Muscle layer of colon (tissue), 2 donors: Measurements from ENCODE around the gene INHBC.
"Not testable (repeated sequence)": the region's sequence is repeated elsewhere in the genome, so short reads cannot be mapped to it uniquely, and the experiment has no call there.

Source experiments
- H3K27ac ChIP-seq: one replicate; pipeline ENCODE4 v1.7.0; 2013; ENCODE audit warnings: low read depth, mild to moderate bottlenecking, low read length, moderate library complexity
- H3K27me3 ChIP-seq, 2 donors: one replicate each; pipeline ENCODE4 v1.7.0; 2013; ENCODE audit warnings: low read length in 2 of 2, mild to moderate bottlenecking in 2 of 2; ENCODE audit not compliant: insufficient read depth in 2 of 2, control insufficient read depth in 1 of 2
- H3K36me3 ChIP-seq: one replicate; pipeline ENCODE4 v1.7.0; 2013; ENCODE audit warnings: mild to moderate bottlenecking, low read length; ENCODE audit not compliant: insufficient read depth
- H3K4me1 ChIP-seq: one replicate; pipeline ENCODE4 v1.7.0; 2013; ENCODE audit warnings: mild to moderate bottlenecking, low read length; ENCODE audit not compliant: insufficient read depth
- H3K4me3 ChIP-seq, 2 donors: one replicate each; pipeline ENCODE4 v1.7.0; 2013; ENCODE audit warnings: low read length in 2 of 2, low read depth in 1 of 2, mild to moderate bottlenecking in 1 of 2, moderate library complexity in 1 of 2
- H3K9ac ChIP-seq: one replicate; pipeline ENCODE4 v1.7.0; 2013; ENCODE audit warnings: low read length
- H3K9me3 ChIP-seq: one replicate; pipeline ENCODE4 v1.7.0; 2013; ENCODE audit warnings: mild to moderate bottlenecking, low read length
- donor health status: abdominal sarcoma.
- donor health status: Adenocarcinoma of cecum.

INHBC gene

GRCh38 chr12:57434517-57435223 lies at the start of gene INHBC:
Gene INHBC (plus strand): TSS chr12:57434784. CDS start chr12:57434887, 103 bp downstream.
- Histone ChIP-seq H3K36me3 (no peaks in the 10 kb centered on the region), H3K9ac (no peak within 1 kb of the TSS), H3K27me3 (no peaks in the 10 kb centered on the region), H3K4me1 (peaks cover 8% of the 10 kb centered on the region), H3K9me3 (no peaks in the 10 kb centered on the region), H3K27ac (no peak within 1 kb of the TSS), H3K4me3 (no peak within 1 kb of the TSS)

- Histone ChIP-seq H3K27me3 (no peaks in the 10 kb centered on the region), H3K9ac (no peak overlapping the region), H3K36me3 (no peaks in the 10 kb centered on the region), H3K4me1 (no peaks in the 10 kb centered on the region), H3K27ac (no peak overlapping the region), H3K9me3 (no peaks in the 10 kb centered on the region), H3K4me3 (no peak overlapping the region)
Observed at GRCh38 chr12:57385586-57385985, 49.0 kb upstream of the INHBC start.

DNA sequence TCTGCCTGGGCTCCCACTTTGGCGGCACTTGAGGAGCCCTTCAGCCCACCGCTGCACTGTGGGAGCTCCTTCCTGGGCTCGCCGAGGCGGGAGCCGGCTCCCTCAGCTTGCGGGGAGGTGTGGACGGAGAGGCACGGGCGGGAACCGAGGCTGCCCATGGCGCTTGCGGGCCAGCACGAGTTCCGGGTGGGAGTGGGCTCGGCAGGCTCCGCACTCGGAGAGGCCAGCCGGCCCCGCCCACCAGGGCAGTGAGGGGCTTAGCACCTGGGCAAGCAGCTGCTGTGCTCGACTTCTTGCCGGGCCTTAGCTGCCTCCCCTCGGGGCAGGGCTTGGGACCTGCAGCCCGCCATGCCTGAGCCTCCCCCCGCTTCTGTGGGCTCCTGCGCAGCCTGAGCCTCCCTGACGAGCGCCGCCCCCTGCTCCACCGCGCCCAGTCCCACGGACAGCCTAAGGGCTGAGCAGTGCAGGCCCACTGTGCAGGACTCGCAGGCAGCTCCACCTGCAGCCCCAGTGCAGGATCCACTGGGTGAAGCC lies 48.3 kb upstream of the INHBC start:
- no peak overlapping the region for H3K4me3 ChIP-seq
- no peak overlapping the region for H3K27ac ChIP-seq
- no peaks in the 10 kb centered on the region for H3K9me3 ChIP-seq
- no peaks in the 10 kb centered on the region for H3K27me3 ChIP-seq
- no peaks in the 10 kb centered on the region for H3K4me1 ChIP-seq
- no peak overlapping the region for H3K9ac ChIP-seq
- no peaks in the 10 kb centered on the region for H3K36me3 ChIP-seq

DNA sequence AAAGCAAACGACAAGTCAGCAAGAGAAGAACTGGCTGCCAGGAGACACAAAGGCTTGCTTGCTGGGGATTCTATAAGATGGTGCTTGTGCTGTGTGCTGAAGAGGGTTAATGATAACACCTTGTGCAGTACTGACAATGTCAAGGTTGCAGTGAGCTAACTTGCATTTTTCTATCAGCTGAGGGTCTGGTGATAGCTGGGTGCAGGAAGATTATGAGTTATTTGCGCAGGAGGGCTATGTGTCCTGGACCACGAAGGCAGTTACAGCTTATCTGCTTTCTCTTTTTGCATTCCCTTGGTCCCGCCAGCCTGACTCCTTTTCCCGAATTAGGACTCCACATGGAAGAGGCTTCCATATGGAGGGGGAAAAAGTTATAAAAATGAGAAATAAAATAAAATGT lies 46.2 kb upstream of the INHBC start:
- H3K36me3 ChIP-seq, result no peaks in the 10 kb centered on the region
- no peaks in the 10 kb centered on the region for H3K9me3 ChIP-seq
- H3K4me3 ChIP-seq, result no peak overlapping the region
- H3K27me3 ChIP-seq, result no peaks in the 10 kb centered on the region
- no peak overlapping the region for H3K27ac ChIP-seq
- H3K4me1 ChIP-seq, result no peaks in the 10 kb centered on the region
- no peak overlapping the region for H3K9ac ChIP-seq

DNA sequence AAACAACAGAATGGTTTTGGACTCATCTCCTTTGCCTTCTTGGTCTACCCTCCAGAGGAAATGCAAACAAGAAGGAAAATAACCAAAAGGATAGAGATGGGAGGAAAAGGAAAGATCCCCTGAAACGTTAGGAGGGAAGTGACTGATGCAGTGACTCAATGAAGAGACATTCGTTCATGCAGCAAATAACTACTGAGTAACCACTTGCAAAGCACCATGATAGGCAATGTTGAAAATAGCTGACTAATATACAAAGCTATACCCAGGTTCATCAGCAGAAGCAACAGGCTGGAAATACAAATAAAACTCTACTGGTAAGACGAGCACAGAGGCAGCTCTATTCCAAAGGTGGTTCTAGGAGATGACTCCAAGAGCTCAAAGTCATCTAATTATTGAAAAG lies 45.6 kb upstream of the INHBC start:
- Histone ChIP-seq H3K9ac (no peak overlapping the region), H3K4me1 (no peaks in the 10 kb centered on the region), H3K27me3 (no peaks in the 10 kb centered on the region), H3K4me3 (no peak overlapping the region), H3K9me3 (no peaks in the 10 kb centered on the region), H3K36me3 (no peaks in the 10 kb centered on the region), H3K27ac (no peak overlapping the region)

- H3K4me3 ChIP-seq, result no peak overlapping the region
- no peak overlapping the region for H3K9ac ChIP-seq
- no peaks in the 10 kb centered on the region for H3K4me1 ChIP-seq
- H3K27me3 ChIP-seq, result no peaks in the 10 kb centered on the region
- H3K9me3 ChIP-seq, result no peaks in the 10 kb centered on the region
- H3K27ac ChIP-seq, result no peak overlapping the region
- no peaks in the 10 kb centered on the region for H3K36me3 ChIP-seq
Observed at GRCh38 chr12:57390174-57390573, 44.4 kb upstream of the INHBC start.

DNA sequence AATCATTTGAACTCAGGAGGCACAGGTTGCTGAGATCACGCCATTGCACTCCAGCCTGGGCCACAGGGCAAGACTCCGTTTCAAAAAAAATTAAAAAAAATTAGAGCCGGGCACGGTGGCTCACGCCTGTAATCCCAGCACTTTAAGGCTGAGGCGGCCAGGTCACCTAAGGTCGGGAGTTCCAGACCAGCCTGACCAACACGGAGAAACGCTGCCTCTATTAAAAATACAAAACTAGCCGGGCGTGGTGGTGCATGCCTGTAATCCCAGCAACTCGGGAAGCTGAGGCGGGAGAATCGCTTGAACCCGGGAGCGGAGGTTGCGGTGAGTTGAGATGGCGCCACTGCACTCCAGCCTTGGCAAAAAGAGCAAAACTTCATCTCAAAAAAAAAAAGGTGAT lies 39.5 kb upstream of the INHBC start:
- no peak overlapping the region for H3K4me3 ChIP-seq
- H3K27me3 ChIP-seq, result no peaks in the 10 kb centered on the region
- no peaks in the 10 kb centered on the region for H3K9me3 ChIP-seq
- no peaks in the 10 kb centered on the region for H3K4me1 ChIP-seq
- no peak overlapping the region for H3K9ac ChIP-seq
- no peaks in the 10 kb centered on the region for H3K36me3 ChIP-seq
- H3K27ac ChIP-seq, result no peak overlapping the region

GRCh38 chr12:57397441-57397840 lies 37.1 kb upstream of the INHBC start:
- Histone ChIP-seq H3K27me3 (no peaks in the 10 kb centered on the region), H3K9ac (no peak overlapping the region), H3K9me3 (no peaks in the 10 kb centered on the region), H3K4me3 (no peak overlapping the region), H3K4me1 (peaks cover 9% of the 10 kb centered on the region), H3K27ac (no peak overlapping the region), H3K36me3 (no peaks in the 10 kb centered on the region)

- H3K4me1 ChIP-seq, H3K36me3 ChIP-seq, H3K9ac ChIP-seq, H3K27me3 ChIP-seq, H3K9me3 ChIP-seq, H3K27ac ChIP-seq, H3K4me3 ChIP-seq: not testable (repeated sequence)
Observed at GRCh38 chr12:57399718-57400463, 34.7 kb upstream of the INHBC start.

DNA sequence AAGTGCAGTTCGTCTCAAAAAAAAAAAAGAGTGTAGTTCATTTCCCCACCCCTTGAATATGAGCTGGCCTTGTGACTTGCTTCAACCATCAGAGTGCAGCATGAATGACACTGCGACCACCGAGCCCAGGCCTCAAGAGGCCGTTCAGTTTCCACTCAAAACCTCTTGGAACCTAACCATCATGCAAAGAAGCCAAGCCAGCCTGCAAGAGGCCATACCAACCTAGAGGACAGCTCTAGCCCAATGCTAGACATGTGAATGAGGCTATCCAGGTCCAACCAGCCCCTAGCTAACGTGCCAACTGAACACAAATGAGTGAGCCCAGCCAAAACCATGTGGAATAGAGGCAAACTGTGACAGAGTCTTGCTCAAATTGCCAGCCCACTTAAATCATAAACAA lies 33.4 kb upstream of the INHBC start:
- H3K36me3 ChIP-seq, result no peaks in the 10 kb centered on the region
- no peak overlapping the region for H3K9ac ChIP-seq
- H3K9me3 ChIP-seq, result no peaks in the 10 kb centered on the region
- H3K27ac ChIP-seq, result no peak overlapping the region
- H3K27me3 ChIP-seq, result no peaks in the 10 kb centered on the region
- H3K4me1 ChIP-seq, result peaks cover 9% of the 10 kb centered on the region
- no peak overlapping the region for H3K4me3 ChIP-seq

- H3K9me3 ChIP-seq, H3K9ac ChIP-seq, H3K27me3 ChIP-seq, H3K4me1 ChIP-seq, H3K27ac ChIP-seq, H3K36me3 ChIP-seq, H3K4me3 ChIP-seq: not testable (repeated sequence)
Observed at GRCh38 chr12:57402156-57402555, 32.4 kb upstream of the INHBC start.
